Measurements from ENCODE around the gene LUZP2. TPM values are rescaled to one million over a fixed set of nuclear protein-coding genes. Genes with fewer than 3 reads are reported as not detected.

LUZP2 gene
- total RNA-seq, 1 experiment from 2014 or later, result 3.8 TPM

- no peaks in the 10 kb centered on the region for H3K27me3 Mint-ChIP-seq (ENCODE audit: low read depth)
- POLR2A ChIA-PET, result no interaction called here
- no peak for TF ChIP-seq SMAD4 (CRISPR knock-in tag; IDR thresholded peaks at IDR 0.05)
- no peak for TF ChIP-seq NR1H2 (CRISPR knock-in tag; IDR thresholded peaks at IDR 0.05)
- TF ChIP-seq FOXJ3 (CRISPR knock-in tag; IDR thresholded peaks at IDR 0.05; ENCODE audit: borderline replicate concordance), result no peak
- TF ChIP-seq OVOL2 (CRISPR knock-in tag; IDR thresholded peaks at IDR 0.05; ENCODE audit: borderline replicate concordance), result no peak
- CTCF ChIA-PET, result no interaction called here
- H3K9me3 Mint-ChIP-seq, result no peaks in the 10 kb centered on the region
- H3K36me3 Mint-ChIP-seq, result no peaks in the 10 kb centered on the region
- no peak overlapping the region for H3K4me3 Mint-ChIP-seq
- no peak for DNase-seq (ENCODE audit: low spot score)
- no peak overlapping the region for H3K27ac Mint-ChIP-seq
- ATAC-seq, result no peak
- peaks cover 22% of the 10 kb centered on the region for H3K4me1 Mint-ChIP-seq
Measured at GRCh38 chr11:24678703-24679348, 182.0 kb downstream of the LUZP2 start.

GRCh38 chr11:24679821-24680351 lies 183.0 kb downstream of the LUZP2 start:
- Mint-ChIP-seq H3K27me3 (ENCODE audit: low read depth) (no peaks in the 10 kb centered on the region), H3K4me3 (peak overlapping the region; percentile 13; the same call in 1 of the 2 replicates), H3K4me1 (peaks cover 30% of the 10 kb centered on the region), H3K36me3 (no peaks in the 10 kb centered on the region), H3K9me3 (no peaks in the 10 kb centered on the region), H3K27ac (peak overlapping the region; percentile 67)
- POLR2A ChIA-PET, result no interaction called here
- DNase-seq (ENCODE audit: low spot score) (no peak), ATAC-seq (peak; percentile 89)
- no peak for TF ChIP-seq ARID4B (CRISPR knock-in tag; IDR thresholded peaks at IDR 0.05; ENCODE audit: borderline replicate concordance)
- no peak for TF ChIP-seq ZNF121 (CRISPR knock-in tag; IDR thresholded peaks at IDR 0.05)
- no peak for TF ChIP-seq ZNF423 (CRISPR knock-in tag; IDR thresholded peaks at IDR 0.05)
- TF ChIP-seq NR2C2 (CRISPR knock-in tag; IDR thresholded peaks at IDR 0.05), result no peak
- no peak for TF ChIP-seq RORB (CRISPR knock-in tag; IDR thresholded peaks at IDR 0.05)
- TF ChIP-seq ZNF219 (CRISPR knock-in tag; IDR thresholded peaks at IDR 0.05; ENCODE audit: borderline replicate concordance), result no peak
- TF ChIP-seq IRF1 (CRISPR knock-in tag; IDR thresholded peaks at IDR 0.05), result no peak
- no peak for TF ChIP-seq MLX (CRISPR knock-in tag; IDR thresholded peaks at IDR 0.05)
- TF ChIP-seq OVOL2 (CRISPR knock-in tag; IDR thresholded peaks at IDR 0.05; ENCODE audit: borderline replicate concordance), result no peak
- CTCF ChIA-PET, result no interaction called here

GRCh38 chr11:24683583-24683982 lies 186.7 kb downstream of the LUZP2 start:
- ATAC-seq (no peak), DNase-seq (ENCODE audit: low spot score) (no peak)
- no peaks in the 10 kb centered on the region for H3K36me3 Mint-ChIP-seq
- POLR2A ChIA-PET, result no interaction called here
- H3K9me3 Mint-ChIP-seq, result no peaks in the 10 kb centered on the region
- H3K4me1 Mint-ChIP-seq, result peaks cover 35% of the 10 kb centered on the region
- H3K27me3 Mint-ChIP-seq (ENCODE audit: low read depth), result no peaks in the 10 kb centered on the region
- H3K4me3 Mint-ChIP-seq, result no peak overlapping the region
- no peak overlapping the region for H3K27ac Mint-ChIP-seq
- CTCF ChIA-PET, result no interaction called here
- TF ChIP-seq IRF2 (CRISPR knock-in tag; IDR thresholded peaks at IDR 0.05; ENCODE audit: borderline replicate concordance, low read depth) (no peak), OVOL2 (CRISPR knock-in tag; IDR thresholded peaks at IDR 0.05; ENCODE audit: borderline replicate concordance) (no peak), ZNF396 (CRISPR knock-in tag; IDR thresholded peaks at IDR 0.05; ENCODE audit: borderline replicate concordance) (no peak), MAX (CRISPR knock-in tag; IDR thresholded peaks at IDR 0.05) (no peak), ZMAT4 (CRISPR knock-in tag; IDR thresholded peaks at IDR 0.05) (no peak), ZNF671 (CRISPR knock-in tag; IDR thresholded peaks at IDR 0.05) (no peak), KAT7 (CRISPR knock-in tag; IDR thresholded peaks at IDR 0.05; ENCODE audit: borderline replicate concordance) (no peak), JUN (CRISPR knock-in tag; IDR thresholded peaks at IDR 0.05) (no peak), AR (CRISPR knock-in tag; IDR thresholded peaks at IDR 0.05) (no peak), CREB1 (CRISPR knock-in tag; IDR thresholded peaks at IDR 0.05) (no peak), CDX4 (CRISPR knock-in tag; IDR thresholded peaks at IDR 0.05; ENCODE audit: borderline replicate concordance) (no peak)
